ENCODE measurements around the gene KIFC3.

Gene KIFC3

DNA sequence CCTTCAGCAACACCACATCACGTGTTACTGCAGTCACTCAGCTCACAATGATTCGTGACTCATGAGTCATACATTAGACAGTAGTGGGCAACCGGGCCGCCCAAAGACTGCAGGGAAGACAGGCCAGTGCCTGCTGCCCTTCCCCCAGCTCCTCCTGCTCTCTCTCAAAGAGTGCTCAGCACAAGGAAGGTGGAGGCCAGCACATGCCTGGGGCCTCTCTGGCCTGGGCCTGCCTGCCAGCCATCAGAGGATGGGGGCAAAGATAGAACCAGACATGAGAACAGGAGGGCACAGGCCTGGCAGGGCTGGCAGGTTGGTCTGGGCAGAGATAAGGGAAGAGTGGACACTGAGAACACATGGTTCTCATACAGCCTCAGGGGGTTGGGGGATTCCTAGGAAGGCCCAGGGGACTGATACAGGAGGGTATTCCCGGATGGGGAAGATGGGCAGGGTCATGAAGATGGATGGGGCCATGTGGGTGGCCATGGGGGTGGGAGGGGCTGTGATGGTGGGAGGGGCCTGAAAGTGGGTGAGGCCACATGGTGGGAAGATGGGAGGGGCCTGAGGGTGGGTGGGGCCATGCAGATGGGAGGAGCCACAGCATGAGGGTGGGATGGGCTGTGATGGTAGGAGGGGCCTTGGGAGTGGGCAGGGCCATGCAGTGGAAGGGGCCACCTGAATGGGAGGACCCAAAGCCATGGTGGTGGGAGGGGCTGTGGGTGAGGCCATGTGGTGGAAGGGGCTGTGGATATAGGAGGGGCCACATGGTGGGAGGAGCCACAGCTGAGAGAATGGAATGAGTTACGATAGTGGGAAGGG is 37.7 kb downstream of the KIFC3 start:
- DNase-seq = no peak

- DNase-seq = no peak
Measured at GRCh38 chr16:57764006-57764340, 38.3 kb downstream of the KIFC3 start.

GRCh38 chr16:57763285-57764005 is 38.8 kb downstream of the KIFC3 start:
- DNase-seq = no peak

DNA sequence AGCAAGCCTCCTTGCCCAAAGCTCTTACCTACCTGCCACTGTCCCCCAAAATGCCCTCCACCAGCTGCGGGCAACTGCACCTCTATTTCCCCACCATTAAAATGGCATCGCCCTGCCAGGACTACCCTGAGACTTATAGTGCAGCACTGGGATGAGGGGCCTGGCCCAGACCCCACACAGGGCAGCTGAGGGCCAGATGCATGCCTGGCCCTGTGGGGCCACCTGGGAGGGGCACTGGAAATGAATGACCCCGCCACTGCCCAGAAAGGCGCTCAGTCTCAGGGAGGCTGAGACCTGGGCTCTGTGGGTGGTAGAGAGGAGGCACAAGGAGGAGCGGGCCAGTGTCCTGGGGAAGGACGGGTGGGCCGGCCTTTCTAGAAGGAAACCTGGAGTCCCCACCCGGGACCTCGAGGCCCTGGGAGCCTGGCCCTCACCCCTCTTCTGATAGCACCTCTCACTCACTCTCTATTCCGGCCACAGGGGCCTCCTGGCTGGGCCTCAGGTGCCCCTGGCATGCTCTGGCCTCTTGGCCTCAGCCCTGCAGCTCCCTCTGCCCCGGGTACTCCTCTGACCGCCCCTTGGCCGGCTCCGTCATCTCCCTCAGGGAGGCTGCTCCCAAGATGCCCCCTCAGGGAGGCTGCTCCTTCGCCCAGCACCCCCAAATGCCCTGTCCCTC is 39.8 kb downstream of the KIFC3 start:
- no peak for DNase-seq

DNA sequence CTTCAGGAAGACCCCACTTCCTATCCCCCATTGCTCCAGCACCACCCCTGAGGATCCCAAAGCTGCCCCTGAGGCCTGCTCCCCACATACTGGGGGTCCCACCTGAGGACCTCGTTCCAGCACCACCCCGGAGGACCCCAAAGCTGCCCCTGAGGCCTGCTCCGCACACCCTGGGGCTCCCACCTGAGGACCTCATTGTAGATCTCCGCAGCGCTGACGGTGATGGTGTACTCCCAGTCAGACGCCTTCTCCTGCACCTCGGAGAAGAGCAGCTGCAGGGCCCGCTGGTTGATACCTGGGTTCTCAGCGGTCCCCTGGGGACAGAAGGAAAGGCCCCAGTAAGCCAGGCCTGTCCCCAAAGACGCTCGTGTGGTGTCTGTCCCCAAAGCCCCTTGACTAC is 40.3 kb downstream of the KIFC3 start:
- no peak for DNase-seq

- no peak for DNase-seq
Measured at GRCh38 chr16:57761301-57761700, 41.0 kb downstream of the KIFC3 start.

DNA sequence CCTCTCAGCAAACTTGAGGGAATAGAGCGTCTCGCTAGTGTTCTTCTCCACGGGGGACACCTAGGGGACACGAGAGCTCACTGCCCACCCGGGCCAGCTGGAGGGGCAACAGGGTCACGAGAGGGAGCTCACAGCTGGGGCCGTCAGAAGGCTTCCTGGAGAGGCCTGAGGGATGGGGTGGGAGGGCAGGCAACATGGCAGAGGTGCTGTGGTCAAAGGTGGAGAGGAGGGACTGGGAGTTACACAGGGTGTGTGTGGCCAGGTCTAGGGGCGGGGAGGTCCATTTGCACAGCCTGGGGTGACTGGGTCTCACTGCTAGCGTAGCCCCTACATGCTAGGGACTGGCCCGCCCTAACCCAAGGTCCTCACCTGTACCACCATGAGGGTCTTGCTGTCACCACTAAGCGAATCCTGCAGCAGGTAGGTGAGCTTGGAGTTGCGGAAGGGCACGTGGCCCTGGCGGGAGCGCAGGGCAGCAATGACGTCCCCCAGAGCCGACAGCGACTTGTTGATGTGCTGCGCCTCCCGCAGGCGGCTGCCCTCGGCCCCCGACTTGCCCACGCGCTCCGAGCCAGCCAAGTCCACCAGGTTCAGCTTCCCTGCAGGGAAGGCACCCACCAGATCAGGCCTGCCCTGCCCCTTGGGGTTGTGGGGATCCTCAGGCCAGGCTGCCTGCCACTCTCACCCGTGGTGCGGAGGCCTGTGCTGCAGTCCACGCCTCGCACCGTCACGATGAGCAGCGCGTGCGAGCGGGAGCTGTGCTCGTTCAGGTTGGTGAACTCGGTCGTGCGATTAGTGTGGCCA is 41.7 kb downstream of the KIFC3 start:
- DNase-seq = no peak

DNA sequence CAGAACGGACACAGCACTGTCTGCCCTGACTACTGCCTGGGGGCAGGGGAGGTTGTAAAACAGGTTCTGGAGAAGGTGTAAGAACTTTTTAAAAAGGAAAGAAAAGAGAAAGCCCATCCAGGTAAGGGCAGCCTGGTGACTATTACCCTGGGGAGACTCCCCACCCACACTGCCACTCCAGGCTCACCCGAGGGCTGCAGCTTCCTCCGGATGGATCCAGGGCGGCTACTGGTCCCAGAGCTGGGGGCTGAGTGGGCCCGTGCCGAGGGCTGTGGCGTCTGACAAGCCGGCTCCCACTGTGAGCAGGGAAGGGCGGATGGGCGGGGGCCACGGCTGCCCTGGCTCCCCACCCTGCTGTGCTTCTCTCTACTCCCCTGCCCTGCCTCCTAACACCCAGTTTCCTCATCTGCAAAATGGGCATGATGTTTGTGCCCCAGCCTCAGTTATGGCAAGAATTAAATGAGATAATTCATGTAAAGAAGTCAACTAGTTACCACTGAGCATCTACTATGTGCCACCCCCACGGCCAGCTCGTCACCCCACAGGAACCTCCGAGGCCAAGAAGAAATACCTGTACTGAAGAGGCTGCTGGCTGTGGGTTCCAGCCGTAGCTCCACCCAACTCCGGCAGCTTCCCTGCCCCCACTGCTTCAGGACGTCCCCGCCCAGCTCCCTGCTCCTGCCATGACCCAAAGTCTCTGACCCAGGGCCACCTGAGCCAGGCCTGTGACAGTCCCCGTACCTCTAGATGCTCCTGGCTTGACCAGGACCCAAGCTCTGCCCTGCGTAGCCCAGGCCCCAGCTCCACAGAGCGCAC is 42.5 kb downstream of the KIFC3 start:
- no peak for DNase-seq

DNA sequence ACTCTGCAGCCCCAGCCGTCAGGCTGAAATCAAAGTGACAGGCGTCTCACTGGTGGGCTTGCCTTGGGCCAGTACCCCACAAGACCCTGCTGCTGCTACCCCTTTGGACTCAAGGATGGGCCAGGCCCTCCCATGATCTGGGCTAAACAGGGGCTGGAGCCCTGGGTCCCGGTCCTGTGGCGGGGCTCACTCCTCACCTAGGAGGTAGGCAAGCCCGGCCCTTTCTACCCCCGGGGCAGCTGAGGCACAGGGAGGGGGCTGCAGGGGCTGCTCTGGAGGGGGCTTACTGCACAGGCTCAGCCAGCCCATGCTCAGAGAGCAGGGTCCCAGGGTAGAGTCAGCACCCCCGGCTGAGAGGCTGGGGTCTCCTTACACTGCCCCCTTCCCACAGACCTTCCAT is 43.2 kb downstream of the KIFC3 start:
- no peak for DNase-seq

GRCh38 chr16:57758331-57759117 is 43.8 kb downstream of the KIFC3 start:
- no peak for DNase-seq

GRCh38 chr16:57757883-57758282 is 44.4 kb downstream of the KIFC3 start:
- no peak for DNase-seq

DNA sequence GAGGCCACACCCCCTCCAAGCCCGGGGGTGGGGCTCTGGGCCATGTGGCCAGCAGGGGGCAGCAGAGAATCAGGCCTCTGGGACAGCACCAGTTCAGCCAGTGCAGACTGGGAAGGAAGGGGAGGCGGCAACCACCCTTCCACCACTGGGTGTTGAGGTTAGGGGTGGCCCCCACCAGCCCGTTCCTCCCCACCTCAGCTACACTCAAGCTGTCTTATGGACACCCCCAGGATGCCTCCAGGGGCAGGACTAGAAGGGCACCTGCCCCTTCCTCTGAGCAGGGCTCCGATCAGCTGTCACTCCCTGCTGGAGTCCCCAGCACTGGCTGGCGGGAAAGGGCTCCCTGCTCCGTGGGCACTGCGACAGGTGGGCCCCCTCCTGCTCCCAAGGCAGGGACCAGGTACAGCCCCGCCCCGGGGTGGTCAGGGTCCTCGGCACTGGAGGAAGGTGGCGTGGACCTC is 44.9 kb downstream of the KIFC3 start:
- peak; percentile 2 to 26 for DNase-seq

- DNase-seq = no peak
Measured at GRCh38 chr16:57756424-57757325, 45.6 kb downstream of the KIFC3 start.

- DNase-seq = no peak
Measured at GRCh38 chr16:57755726-57756423, 46.4 kb downstream of the KIFC3 start.

- DNase-seq = no peak
Measured at GRCh38 chr16:57755061-57755684, 47.1 kb downstream of the KIFC3 start.

GRCh38 chr16:57754354-57755060 is 47.8 kb downstream of the KIFC3 start:
- no peak for DNase-seq

GRCh38 chr16:57753448-57754353 is 48.6 kb downstream of the KIFC3 start:
- no peak for DNase-seq
